Fibroblast of lung (primary cell): ENCODE results near the gene RO60.

Experiments
- CTCF ChIP-seq, 2 donors: IDR thresholded peaks in 1 of 2; conservative IDR thresholded peaks in 1 of 2; 1 replicate in 1 of 2; 2 replicates in 1 of 2; pipeline ENCODE4 v1.5.1; 2011 to 2012; ENCODE audit warnings: low read length in 2 of 2, control low read depth in 1 of 2, inconsistent platforms in 1 of 2, low read depth in 1 of 2, mild to moderate bottlenecking in 1 of 2
- EZH2 ChIP-seq: IDR thresholded peaks from 2 replicates; pipeline ENCODE4 v1.5.1; 2012; ENCODE audit warnings: low read length, control low read depth, mild to moderate bottlenecking; ENCODE audit errors: missing control alignments

DNA sequence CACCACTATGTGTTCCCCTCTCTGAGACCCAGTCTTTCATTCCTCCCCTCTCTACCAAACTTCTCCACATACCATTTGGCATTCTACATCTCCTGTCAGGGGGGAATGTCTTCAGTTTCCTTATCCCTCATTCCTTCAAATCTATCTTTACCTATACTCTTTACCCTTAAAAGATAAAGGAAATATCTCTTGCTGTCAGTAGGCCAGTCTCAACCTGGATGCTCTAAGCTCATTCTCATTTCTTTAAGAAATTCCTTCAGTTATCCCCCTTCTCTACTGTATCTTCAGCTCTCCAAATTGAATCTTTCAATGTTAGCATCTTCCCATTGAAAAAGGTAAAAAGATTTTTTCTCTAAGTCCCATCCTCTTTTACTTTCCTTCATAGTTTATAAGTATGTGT, 6.5 kb downstream of the RO60 start:
- TF ChIP-seq CTCF (conservative IDR thresholded peaks at IDR 0.05 in 1 of 2, IDR thresholded peaks at IDR 0.05 in 1 of 2; ENCODE audit: low read depth in 1 of 2, low read length in 2 of 2) (no peak), EZH2 (no peak)
